Keratinocyte (primary cell): ENCODE measurements around the gene GRPEL1. TPM values are rescaled to one million over a fixed set of nuclear protein-coding genes. Genes with fewer than 3 reads are reported as not detected.

ENCODE experiments used
- DNase-seq: peaks from one replicate; pipeline ENCODE4 v3.0.0-alpha.2; 2011; ENCODE audit warnings: low read depth, missing footprints, low spot score
- FAIRE-seq: peaks from 2 replicates; lab custom pipeline; 2011; peaks lifted over from hg19 to GRCh38; lab: Jason Lieb, UNC
- H2AFZ ChIP-seq: 2 replicates; pipeline ENCODE4 v1.6.0; 2012; ENCODE audit warnings: low read length, control low read depth, inconsistent platforms; ENCODE audit not compliant: control insufficient read depth
- H3K27ac ChIP-seq: 2 replicates; pipeline ENCODE4 v1.5.1; 2011; ENCODE audit warnings: low read length; ENCODE audit not compliant: control insufficient read depth, insufficient read depth
- H3K27me3 ChIP-seq: 3 replicates; pipeline ENCODE4 v1.6.0; 2011; ENCODE audit warnings: low read length; ENCODE audit not compliant: control insufficient read depth, insufficient read depth; ENCODE audit errors: extremely low read depth
- H3K36me3 ChIP-seq, 2 experiments: 2 replicates in 1 of 2; 3 replicates in 1 of 2; pipeline ENCODE4 v1.5.1; 2011; ENCODE audit warnings: low read length in 2 of 2, mild to moderate bottlenecking in 1 of 2; ENCODE audit not compliant: control insufficient read depth in 2 of 2, insufficient read depth in 2 of 2; ENCODE audit errors: extremely low read depth in 1 of 2
- H3K4me1 ChIP-seq: 3 replicates; pipeline ENCODE4 v1.5.1; 2011; ENCODE audit warnings: low read length; ENCODE audit not compliant: control insufficient read depth, insufficient read depth; ENCODE audit errors: extremely low read depth
- H3K4me2 ChIP-seq: 3 replicates; pipeline ENCODE4 v1.6.0; 2011; ENCODE audit warnings: low read depth, low read length; ENCODE audit not compliant: control insufficient read depth, insufficient read depth; ENCODE audit errors: extremely low read depth
- H3K4me3 ChIP-seq, 3 experiments: fragments of 200-600 bp in 1 of 3; sonication (generic) in 1 of 3; 2 replicates in 2 of 3; 3 replicates in 1 of 3; pipeline ENCODE4 v1.5.1; 2011 to 2016; ENCODE audit warnings: low read length in 3 of 3, mild to moderate bottlenecking in 3 of 3, control low read depth in 2 of 3, inconsistent platforms in 1 of 3, low read depth in 1 of 3, mixed read lengths in 1 of 3, mixed run types in 1 of 3, moderate library complexity in 1 of 3; ENCODE audit not compliant: control insufficient read depth in 2 of 3, insufficient read depth in 2 of 3; ENCODE audit errors: extremely low read depth in 1 of 3
- H3K79me2 ChIP-seq: 2 replicates; pipeline ENCODE4 v1.6.0; 2012; ENCODE audit warnings: low read length; ENCODE audit not compliant: control insufficient read depth, insufficient read depth
- H3K9ac ChIP-seq: 3 replicates; pipeline ENCODE4 v1.6.0; 2011; ENCODE audit warnings: low read length; ENCODE audit not compliant: control insufficient read depth, insufficient read depth; ENCODE audit errors: extremely low read depth
- H3K9me1 ChIP-seq: 3 replicates; pipeline ENCODE4 v1.6.0; 2011; ENCODE audit warnings: low read length; ENCODE audit not compliant: control insufficient read depth, insufficient read depth; ENCODE audit errors: extremely low read depth
- H3K9me3 ChIP-seq: 2 replicates; pipeline ENCODE4 v1.5.1; 2012; ENCODE audit warnings: low read depth, low read length; ENCODE audit not compliant: control insufficient read depth
- H4K20me1 ChIP-seq: 3 replicates; pipeline ENCODE4 v1.6.0; 2011; ENCODE audit warnings: low read length; ENCODE audit not compliant: control insufficient read depth, insufficient read depth; ENCODE audit errors: extremely low read depth
- EZH2 ChIP-seq: IDR thresholded peaks from one replicate; pipeline ENCODE4 v1.6.1; 2012; ENCODE audit warnings: inconsistent platforms, mild to moderate bottlenecking, low read length, moderate library complexity
- dilution Hi-C: fragments of 300-500 bp; cut with MboI; formaldehyde crosslinking; loops from one replicate; pipeline ENCODE4 v1.7.0; 2020; ENCODE audit warnings: low sequenced_read_pairs; ENCODE audit not compliant: extremely low pct_ligation_motif_present
- polyA plus RNA-seq, 5 experiments: library from polyadenylated mRNA; depleted of rRNA in 3 of 5; stranded (reverse) in 3 of 5; stranded (forward) in 1 of 5; unstranded in 1 of 5; fragments of >200 nt; gene quantifications; 1 replicate in 1 of 5; 2 replicates in 3 of 5; 3 replicates in 1 of 5; pipeline versions ENCODE4 v1.2.1 to v1.2.3, GENCODE V29; 2011 to 2012; ENCODE audit warnings: missing spikeins in 2 of 5, low read depth in 1 of 5, low replicate concordance in 1 of 5
- TF ChIP-seq, protein P1 (sequence below), 3 experiments: IDR thresholded peaks in 1 of 3; conservative IDR thresholded peaks in 1 of 3; optimal IDR thresholded peaks in 1 of 3; 2 replicates in 2 of 3; 3 replicates in 1 of 3; pipeline versions ENCODE3 to v1.5.1; 2011; ENCODE audit warnings: low read length in 3 of 3, mild to moderate bottlenecking in 3 of 3, moderate library complexity in 2 of 3, control low read depth in 1 of 3, inconsistent platforms in 1 of 3; ENCODE audit not compliant: insufficient read depth in 2 of 3; ENCODE audit errors: extremely low read depth in 1 of 3

GRPEL1 gene
- polyA plus RNA-seq, 1 donor (not counting 4 experiments of a cell fraction or from before 2014, with no cell fraction given): 59.1 TPM

DNA sequence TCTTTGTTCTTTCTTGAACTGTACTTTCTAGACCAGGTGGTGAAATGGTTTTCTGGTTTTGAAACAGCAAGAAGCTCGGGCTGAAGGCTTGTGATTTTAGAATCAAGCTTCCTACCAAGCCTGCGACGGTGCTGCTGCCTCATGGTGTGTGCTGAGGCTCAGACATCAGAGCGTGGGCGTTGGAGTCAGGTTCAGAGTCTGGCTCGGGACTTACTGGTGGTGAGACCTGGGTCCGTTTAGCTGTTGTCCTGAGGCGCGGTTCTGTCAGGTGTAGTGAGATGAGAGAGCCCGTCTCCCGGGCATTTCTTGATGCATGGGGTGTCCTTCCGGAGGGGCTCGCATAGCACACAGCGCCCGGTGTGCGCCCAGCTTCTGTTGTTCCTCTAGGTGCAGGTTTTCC is 44.4 kb downstream of the GRPEL1 start:
- Histone ChIP-seq H3K9ac (no peak overlapping the region), H3K4me2 (no peak overlapping the region), H4K20me1 (no peaks in the 10 kb centered on the region), H3K9me1 (no peaks in the 10 kb centered on the region), H3K79me2 (peaks cover 2% of the 10 kb centered on the region), H3K4me3 (no peak overlapping the region), H3K4me1 (peaks cover 10% of the 10 kb centered on the region), H3K27me3 (no peaks in the 10 kb centered on the region), H3K27ac (no peak overlapping the region), H2AFZ (no peak overlapping the region), H3K9me3 (no peaks in the 10 kb centered on the region), H3K36me3 (peaks cover 28 to 43% of the 10 kb centered on the region in 2 experiments)
- no peak for TF ChIP-seq EZH2
- TF ChIP-seq, protein P1, sequence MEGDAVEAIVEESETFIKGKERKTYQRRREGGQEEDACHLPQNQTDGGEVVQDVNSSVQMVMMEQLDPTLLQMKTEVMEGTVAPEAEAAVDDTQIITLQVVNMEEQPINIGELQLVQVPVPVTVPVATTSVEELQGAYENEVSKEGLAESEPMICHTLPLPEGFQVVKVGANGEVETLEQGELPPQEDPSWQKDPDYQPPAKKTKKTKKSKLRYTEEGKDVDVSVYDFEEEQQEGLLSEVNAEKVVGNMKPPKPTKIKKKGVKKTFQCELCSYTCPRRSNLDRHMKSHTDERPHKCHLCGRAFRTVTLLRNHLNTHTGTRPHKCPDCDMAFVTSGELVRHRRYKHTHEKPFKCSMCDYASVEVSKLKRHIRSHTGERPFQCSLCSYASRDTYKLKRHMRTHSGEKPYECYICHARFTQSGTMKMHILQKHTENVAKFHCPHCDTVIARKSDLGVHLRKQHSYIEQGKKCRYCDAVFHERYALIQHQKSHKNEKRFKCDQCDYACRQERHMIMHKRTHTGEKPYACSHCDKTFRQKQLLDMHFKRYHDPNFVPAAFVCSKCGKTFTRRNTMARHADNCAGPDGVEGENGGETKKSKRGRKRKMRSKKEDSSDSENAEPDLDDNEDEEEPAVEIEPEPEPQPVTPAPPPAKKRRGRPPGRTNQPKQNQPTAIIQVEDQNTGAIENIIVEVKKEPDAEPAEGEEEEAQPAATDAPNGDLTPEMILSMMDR (optimal IDR thresholded peaks at IDR 0.05 in 1 of 3, IDR thresholded peaks at IDR 0.05 in 1 of 3, conservative IDR thresholded peaks at IDR 0.05 in 1 of 3; ENCODE audit: extremely low read depth in 1 of 3, insufficient read depth in 2 of 3, low read length in 3 of 3): no peak
- FAIRE-seq (no peak), DNase-seq (no peak)
- dilution Hi-C loops: no loop called here

DNA sequence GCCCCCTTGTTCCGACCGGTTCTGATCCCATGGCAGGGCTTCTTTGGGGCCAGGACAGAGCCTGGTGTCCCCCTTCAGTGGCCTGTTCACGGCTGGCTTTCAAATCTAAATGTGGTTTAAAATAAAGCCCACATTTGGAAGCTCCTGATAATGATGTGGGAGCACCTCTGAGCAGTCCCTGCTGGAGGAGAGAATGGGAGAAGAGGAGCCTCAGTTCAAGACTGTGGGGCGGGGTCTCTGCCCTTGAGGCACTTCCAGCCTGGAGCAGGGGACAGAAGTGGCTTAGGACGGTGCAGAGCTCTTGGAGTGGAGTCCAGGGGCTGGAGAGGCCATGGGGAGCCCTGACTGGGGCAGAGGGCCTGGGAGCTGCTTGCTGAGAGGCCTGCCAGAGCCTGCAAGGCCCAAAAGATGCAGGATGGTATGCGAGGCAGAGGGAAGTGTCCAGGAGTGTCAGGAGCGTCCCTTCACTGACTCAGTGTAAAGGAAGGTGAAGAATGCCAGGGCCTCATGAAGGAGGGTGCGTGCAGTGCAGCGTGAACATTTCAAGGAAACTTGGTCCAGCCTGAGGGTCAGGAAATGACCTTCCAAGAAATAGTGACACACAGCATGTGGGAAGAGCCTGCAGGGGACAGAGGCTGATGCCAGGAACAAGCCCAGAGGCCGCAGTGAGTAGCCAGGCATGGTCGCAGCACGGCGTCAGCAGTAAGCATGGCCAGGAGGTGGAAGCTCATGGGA is 45.8 kb downstream of the GRPEL1 start:
- H4K20me1 ChIP-seq: no peaks in the 10 kb centered on the region
- H2AFZ ChIP-seq: no peak overlapping the region
- H3K4me2 ChIP-seq: peak overlapping the region; percentile 16
- H3K27me3 ChIP-seq: no peaks in the 10 kb centered on the region
- no peak overlapping the region for H3K4me3 ChIP-seq
- no peak for TF ChIP-seq EZH2
- TF ChIP-seq, protein P1 (optimal IDR thresholded peaks at IDR 0.05 in 1 of 3, IDR thresholded peaks at IDR 0.05 in 1 of 3, conservative IDR thresholded peaks at IDR 0.05 in 1 of 3; ENCODE audit: extremely low read depth in 1 of 3, insufficient read depth in 2 of 3, low read length in 3 of 3): no peak
- H3K9me1 ChIP-seq: no peaks in the 10 kb centered on the region
- H3K79me2 ChIP-seq: peaks cover 6% of the 10 kb centered on the region
- H3K36me3 ChIP-seq: peaks cover 35 to 49% of the 10 kb centered on the region in 2 experiments
- H3K27ac ChIP-seq: no peak overlapping the region
- peak; percentile 34 for FAIRE-seq
- H3K9ac ChIP-seq: no peak overlapping the region
- dilution Hi-C loops: no loop called here
- peaks cover 10% of the 10 kb centered on the region for H3K4me1 ChIP-seq
- DNase-seq: peak; percentile 30
- H3K9me3 ChIP-seq: no peaks in the 10 kb centered on the region
